HG03460 (cell line): ENCODE results near the gene ARL5C.

Experiments used
- ATAC-seq: cut with Tn5 transposase; IDR thresholded peaks from one replicate; pipeline ENCODE4 v1.9.1; 2021; ENCODE audit not compliant: unreplicated experiment

The ARL5C gene

DNA sequence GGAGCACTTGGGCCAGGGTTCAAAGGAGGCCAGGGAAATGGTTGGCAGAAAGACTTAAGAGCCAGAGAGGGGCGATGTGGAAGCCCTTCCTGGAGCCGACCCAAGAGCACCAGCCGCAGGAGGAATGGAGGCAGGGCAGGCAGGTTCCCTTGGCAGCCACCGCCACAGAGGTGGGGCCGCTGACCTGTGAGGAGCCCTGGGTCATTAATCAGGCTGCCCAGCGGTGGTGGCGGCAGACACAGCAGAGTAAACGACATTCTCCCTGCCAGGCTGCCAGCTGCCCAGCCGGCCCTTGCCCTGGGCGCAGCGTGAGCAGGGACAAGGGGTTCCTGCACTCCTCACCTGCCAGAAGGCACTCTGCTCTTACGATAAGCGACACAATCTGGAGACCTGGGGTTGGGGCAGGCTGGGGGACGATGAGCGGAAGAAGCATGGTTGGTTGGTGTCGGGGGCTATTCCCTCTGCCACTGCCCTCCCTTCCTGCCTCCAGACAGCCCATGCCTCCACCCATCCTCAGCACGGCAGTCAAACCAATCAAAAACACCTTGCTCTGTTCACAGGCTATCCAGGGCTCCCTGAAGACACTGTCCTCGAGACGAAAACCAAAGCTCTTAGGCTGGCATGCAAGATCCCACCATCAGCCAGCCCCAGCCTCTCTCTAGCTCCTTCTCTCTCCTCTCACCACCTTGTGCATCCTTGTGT, 55.4 kb downstream of the ARL5C start:
- ATAC-seq, result no peak

DNA sequence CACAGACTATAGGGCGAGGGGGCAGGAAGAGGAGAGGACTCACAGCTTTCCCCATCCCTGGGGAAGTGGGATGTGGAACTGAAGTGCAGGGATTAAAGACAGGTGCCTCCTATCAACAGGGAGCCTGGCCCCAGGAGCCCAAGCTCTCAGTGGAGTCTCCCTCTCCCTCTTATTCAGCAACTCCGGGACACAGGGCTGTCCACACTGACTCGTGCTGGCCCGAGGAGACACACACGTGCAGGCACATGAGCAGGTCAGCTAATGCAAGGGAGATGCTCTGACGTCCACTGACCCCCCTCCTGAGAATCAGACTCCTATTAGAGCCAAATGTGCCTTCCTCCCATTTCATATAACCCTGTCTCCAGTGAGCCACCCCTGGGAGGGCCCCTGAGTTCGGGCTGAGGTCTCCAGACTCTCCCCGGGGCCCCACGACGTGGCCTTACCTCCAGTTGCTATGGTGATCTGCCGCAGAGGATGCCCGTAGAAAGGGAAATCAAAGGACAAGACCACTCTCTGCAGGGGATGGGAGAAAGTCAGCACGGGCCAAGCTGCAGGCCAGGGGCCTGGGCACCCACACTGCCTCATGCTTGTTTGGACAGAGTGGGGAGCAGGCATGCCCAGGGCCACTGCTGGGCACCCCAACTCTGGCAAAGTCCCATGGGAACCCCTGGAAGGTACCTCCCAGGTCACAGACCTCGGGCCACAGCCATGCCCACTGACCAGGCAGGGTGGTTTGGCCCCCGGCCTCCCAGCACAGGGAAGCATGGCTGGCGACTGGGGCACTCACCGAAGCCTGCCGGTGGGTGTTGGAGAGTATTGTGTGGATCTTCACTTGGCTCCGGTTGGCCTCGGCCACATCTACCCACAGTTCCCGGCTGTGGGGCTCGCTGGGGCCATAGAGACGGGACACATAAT, 57.2 kb downstream of the ARL5C start:
- no peak for ATAC-seq

DNA sequence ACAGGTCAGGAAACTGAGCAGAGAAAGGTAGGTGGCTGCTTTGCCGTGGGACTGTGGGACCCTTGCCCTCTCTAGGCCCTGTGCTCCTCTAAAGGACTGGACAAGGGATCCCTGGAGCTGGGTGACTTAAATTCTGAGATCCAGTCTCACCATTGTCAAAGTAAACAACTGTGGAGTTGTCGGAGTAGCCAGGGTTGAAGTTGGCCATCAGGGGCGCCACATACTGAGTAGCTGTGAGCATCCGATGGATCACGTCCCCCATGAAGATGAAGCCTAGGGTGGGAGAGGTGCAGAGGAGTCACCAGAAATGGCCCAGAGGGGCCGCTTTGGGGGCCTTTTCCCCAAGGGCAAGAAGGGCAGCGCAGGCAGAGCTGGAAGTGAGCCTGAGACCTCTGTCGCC, 58.0 kb downstream of the ARL5C start:
- ATAC-seq, result no peak

DNA sequence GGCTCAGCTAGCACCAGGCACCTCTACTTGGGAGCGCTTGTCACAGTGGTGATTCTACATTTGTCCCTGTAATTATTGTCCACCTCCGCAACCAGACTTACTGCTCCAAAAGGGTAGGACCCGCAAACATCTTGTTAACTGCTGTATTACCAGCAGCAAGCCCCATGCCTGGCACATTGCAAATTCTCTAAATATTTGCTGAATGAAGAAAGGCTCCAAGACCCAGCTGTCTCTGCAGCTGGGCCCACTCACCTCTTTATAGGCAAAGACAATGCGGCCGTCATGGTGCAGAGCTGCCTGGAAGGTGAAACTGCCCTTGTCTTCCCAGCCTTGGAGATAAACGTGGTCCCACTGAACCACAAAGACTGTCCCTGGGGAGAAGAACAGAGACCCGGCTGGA, 58.8 kb downstream of the ARL5C start:
- no peak for ATAC-seq
